Suprapubic skin (tissue), 4 donors: ENCODE data around the gene CNGA4.

Experiments
- CTCF ChIP-seq, 2 donors: fragments of 200-600 bp in 1 of 2; fragments of 450-650 bp in 1 of 2; sonication (generic) in 1 of 2; IDR thresholded peaks; one replicate each; pipeline ENCODE4 v1.5.1; 2016 to 2019; ENCODE audit warnings: antibody characterized with exemption in 2 of 2, mild to moderate bottlenecking in 1 of 2, moderate library complexity in 1 of 2
- EP300 ChIP-seq: sonication (generic); formaldehyde crosslinking; IDR thresholded peaks from one replicate; pipeline ENCODE4 v1.6.1; 2017; ENCODE audit warnings: antibody characterized with exemption
- POLR2AphosphoS5 ChIP-seq, 3 donors: sonication (generic); formaldehyde crosslinking; IDR thresholded peaks; one replicate each; pipeline ENCODE4 v1.6.1; 2017; ENCODE audit warnings: antibody characterized with exemption in 3 of 3

- no peak for TF ChIP-seq CTCF (IDR thresholded peaks at IDR 0.05)
- TF ChIP-seq POLR2AphosphoS5 (IDR thresholded peaks at IDR 0.05): no peak
- no peak for TF ChIP-seq EP300
These were observed 29.1 kb upstream of the CNGA4 start for GRCh38 chr11:6209801-6210200.
